GM19238 (cell line): ENCODE data around the gene PVALEF.
"Not testable (repeated sequence)": the region's sequence is repeated elsewhere in the genome, so short reads cannot be mapped to it uniquely, and the experiment has no call there.

Source experiments
- DNase-seq: peaks from one replicate; pipeline ENCODE4 v3.0.0; 2011; ENCODE audit warnings: low spot score; ENCODE audit not compliant: insufficient read length

Gene PVALEF

DNA sequence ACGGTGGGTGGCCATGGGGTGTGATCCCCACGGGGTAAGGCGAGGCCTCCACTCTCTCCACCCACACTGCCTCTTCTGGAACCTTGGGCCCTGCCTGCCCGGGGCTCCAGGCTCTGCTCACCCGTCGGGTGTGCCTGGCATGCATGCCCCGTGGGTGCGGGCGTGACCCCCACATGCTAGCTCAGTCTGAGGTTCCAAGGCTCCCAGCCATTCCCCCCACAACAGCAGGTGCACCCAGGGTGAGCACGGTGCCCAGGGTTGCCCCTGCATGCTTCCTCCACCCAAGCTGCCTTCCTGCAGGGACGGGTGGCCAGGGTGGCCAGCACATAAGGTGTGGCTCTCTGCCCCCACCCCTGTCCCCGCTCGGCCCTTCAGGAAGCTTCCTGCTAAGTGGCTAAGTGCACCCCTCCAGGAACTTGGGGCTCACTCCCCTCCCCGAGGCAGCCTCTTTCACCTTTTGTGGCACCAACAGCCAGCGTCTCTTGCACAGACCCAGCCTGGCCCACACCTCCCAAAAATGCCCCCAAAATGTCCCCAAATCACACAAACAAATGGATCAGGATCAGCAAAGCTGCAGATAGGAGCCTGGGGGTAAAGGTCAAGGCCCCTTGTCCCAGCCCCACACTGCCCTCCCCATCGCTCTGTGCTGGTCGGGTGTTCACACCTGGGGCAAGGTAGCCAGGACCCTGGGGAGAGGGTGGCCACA, 21.4 kb upstream of the PVALEF start:
- no peak for DNase-seq

DNA sequence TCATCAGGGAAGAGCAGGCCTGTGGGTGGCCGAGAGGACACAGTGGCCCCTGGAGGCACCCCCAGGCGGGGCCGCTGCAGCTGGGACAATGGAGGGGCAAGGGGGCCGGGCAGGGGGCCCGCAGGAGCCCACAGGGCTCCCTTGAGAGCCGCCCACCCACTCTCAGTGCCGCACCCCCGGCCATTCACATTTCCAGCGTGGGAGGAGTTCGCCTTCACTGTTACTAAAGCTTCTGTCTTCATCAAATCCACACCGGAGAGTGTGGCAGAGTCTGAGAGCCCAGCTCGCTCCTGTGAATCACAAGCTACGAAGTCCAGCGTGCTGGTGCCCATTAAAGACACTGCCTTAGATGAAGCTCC, 20.9 kb upstream of the PVALEF start:
- no peak for DNase-seq

DNA sequence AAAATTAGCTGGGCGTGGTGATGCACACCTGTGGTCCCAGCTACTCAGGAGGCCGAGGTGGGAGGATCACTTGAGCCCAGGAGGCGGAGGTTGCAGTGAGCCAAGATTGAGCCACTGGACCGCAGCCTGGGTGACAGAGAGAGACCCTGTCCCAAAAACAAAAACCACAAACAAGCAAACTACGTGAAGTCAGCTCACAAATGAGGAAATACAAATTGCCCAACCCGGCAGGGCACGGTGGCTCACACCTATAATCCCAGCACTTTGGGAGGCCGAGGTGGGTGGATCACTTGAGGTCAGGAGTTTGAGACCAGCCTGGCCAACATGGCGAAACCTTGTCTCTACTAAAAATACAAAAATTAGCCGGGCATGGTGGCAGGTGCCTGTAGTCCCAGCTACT, 19.1 kb upstream of the PVALEF start:
- not testable (repeated sequence) for DNase-seq

DNA sequence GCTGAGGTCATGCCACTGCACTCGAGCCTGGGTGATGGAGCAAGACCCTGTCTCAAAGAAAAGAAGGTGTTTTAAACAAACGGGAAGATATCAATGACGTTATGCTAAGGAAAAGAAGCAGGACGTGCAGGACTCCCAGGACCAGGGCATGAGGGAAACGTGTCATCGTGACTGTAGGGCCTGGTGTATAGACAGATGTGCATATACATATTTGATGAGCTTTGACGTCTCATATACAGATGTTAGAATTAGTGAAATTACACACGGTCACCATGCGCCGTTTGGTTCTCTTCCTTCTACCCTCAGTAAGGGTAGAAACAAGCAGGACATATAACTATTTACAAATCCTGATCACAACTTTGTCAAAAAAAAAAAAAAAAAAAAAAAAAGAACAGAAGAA, 17.6 kb upstream of the PVALEF start:
- DNase-seq: no peak

DNA sequence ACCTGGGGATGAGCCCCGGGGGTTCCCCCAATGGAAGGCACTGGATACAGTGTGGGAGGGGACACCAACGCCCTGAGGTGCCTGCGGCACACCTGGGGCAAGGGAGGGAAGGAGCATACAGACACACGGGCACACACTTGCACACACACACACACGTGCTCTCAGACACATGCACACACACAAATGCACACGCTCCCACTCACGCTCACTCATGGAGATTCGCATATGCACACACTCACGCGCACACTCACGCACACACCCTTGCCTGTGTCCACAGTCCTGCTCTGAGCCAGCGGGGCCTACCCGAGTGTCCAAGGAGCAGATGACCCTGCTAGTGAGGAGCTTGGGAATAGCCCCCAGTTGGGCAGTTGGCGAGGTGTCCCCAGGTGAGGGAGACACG, 16.7 kb upstream of the PVALEF start:
- DNase-seq: no peak

DNA sequence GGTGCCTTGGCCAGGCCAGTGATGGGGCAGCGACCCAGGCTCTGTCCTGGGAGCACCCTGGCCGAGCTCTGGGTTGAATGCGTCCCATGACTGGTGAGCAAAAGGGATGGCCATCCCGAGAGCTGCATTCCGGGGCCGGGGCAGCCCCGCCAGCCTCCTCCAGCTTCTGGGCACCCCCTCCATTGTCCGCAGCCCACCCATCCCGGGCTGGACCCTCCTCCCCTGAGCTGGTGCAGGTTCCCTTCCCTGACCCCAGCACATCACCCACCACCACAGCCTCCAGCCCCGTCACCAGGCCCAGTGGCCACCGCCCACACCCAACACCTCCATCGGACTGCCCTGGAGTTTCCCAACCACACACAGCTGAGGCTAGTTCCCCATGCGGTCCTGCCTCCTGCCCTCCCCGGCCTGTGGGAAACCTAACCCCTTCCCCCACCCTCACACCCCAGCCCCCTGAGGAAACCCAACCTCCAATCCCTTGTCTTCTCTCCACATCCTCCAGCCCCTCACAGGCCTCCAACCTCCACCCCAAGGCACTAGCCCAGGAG, 16.2 kb upstream of the PVALEF start:
- DNase-seq: no peak

DNA sequence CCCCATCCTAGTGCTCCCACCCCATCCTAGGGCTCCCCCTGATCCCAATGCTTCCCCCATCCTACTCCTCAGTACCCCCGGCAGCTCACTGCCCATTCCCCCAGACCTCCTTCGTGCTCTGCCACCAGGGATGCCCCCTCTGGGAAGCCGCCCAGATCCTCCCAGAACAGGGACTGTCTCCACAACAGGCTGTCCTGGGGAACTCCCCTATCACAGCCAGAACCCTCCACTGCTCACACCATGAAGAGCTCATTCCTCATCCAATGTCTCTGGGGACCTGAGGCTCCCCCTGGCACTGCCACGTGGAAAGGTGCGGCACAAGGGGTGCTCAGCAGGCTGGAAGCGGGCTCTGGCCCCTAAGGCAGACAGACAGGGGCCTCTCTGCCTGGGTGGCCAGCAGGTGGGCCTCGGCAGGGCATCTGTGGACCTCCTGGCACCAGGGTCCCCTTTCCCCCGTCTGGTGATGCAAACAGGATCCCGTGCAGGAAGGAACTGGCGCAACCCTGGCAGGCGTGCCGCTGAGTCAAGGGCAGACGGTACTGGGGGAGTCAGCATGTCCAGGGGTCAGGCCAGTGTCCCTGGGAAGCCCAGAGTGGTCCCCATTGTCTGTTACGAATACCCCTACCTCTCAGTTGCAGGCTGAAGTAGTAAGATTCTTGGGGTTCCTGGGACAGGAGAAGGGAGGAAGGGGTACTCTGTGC, 14.8 kb upstream of the PVALEF start:
- DNase-seq: no peak

DNA sequence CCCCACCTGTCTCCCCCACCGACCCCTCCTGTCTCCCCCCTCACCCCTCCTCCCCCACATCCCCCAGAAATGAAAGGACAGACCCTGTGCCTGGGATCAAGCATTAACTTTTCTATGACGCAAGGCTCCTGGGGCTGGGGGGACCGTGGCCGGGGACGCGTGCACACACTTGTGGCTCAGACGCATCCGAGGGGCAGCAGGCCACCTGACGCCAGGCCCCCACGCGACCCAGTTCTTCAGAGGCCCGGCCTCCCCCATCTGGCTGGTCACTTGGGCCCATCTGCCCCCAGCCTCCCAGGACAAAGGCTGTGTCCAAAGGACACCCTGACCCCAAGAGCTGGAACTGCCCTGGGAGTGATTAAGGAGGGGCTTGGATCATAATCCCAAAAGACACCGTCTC, 14.0 kb upstream of the PVALEF start:
- no peak for DNase-seq

DNA sequence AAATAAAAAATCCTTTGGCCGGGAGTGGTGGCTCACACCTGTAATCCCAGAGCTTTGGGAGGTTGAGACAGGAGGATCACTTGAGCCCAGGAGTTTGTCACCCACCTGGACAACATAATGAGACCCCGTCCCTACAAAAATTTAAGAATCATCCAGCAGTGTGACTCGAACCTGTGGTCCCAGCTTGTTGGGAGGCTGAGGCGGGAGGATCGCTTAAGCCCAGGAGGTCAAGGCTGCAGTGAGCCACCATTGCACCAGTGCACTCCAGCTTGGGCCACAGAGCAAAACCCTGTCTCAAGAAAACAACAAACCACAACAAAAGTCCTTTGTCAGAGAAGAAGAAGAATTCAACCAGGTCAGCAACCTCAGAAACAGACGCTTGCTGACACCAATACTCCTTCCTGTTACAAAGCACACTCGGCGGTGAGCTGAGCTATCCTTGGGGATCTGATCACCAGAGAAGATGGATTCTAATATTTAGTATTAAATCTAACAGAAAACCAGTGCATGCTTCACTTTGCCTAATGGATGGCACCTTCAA, 12.9 kb upstream of the PVALEF start:
- DNase-seq: no peak

DNA sequence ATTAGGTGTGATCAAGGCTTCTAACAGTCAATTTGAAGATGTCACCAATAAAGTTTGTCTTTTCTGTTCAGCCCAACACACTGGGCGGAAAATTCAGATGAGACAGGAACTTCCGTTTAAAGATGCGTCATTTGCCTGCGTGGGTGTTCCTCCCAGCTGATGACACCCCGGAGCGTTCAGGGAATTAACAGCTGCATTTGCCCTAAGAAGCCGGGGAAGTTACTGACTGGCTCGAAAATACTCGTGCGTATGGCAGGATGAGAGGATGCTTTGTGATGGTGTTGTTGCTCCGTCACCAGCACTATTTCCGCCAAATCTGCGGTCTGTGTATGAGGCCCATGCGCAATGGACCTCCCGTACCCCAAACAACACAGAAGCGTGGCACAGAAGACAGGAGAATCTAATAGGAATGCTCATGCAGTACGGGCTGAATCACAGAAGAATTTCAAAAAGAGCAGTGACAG, 11.9 kb upstream of the PVALEF start:
- DNase-seq: no peak

DNA sequence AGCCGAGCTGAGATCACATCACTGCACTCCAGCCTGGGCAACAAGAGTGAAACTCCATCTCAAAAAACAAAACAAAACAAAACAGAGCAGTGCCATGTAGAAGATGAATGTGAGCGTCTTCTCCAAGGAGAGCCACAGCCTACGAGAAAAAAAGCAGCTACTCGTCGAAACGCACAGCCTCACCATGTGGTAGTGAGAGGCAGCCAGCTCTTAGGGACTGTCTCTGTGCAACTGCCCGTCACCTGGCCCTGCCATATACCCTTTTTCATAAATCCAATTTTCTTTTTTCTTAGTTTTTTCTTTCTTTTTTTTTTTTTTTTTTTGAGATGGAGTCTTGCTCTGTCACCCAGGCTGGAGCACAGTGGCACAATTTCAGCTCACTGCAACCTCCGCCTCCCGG, 11.3 kb upstream of the PVALEF start:
- not testable (repeated sequence) for DNase-seq

DNA sequence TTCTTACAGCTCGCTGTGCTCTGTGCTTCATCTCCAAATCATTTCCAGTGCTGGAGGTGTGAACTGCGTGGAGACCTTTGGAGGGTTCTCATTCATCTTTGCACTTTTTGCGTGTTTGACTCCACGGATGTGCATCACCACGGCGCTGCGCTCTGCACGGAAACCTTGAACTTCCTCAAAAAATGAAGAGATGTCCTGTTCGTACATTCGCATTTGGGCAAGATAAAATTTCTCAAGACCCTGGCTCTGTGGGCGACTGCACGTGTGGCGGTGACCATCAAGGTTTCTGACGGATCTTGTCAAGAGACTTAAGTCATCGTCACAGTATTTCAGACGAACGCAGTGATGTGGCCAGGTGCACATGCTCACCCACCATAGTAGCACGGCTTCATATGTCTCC, 10.3 kb upstream of the PVALEF start:
- DNase-seq: no peak

DNA sequence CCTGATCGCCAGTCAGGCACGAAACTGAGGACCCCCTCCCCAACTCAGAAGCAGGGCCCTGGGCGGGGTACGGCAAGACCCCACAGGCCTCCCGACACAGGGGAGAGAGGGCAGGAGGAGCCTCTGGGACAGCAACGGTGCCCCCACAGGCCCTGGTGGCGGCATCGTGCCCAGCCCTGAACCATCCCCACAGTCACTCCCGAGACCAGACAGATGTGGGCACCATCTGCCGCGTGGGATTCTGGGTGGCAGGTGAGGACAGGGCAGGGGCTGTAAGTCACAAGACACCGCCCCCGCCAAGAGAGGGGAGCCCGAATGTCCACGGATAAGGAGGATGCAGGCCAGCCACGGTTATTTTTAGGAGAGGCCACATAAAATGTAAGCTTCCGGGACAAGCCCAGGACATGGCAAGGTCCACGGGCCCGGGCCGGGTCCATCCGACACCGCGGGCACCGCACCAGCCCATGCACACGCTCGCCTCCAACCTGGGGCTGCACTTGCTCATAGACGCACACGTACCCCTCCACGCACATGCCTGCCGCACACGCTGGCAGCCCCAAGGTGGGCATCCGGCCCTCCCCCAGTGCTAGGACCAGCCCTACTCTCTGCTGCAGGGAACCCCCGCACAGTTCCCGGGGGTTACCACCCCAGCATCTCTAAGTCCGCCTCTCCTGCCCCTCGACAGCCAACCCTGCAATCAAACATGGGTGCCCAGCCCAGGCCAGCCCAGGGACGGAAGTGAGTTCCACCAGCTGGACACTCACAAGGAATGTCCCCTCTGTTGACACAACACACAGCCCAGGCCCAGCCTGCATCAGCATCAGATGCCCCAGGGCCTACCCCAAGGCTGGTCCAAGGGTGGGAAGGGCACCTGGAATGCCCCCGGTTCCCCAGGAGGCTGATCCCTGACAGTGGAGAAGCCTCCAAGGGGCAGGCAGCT, 8.2 kb upstream of the PVALEF start:
- no peak for DNase-seq

DNA sequence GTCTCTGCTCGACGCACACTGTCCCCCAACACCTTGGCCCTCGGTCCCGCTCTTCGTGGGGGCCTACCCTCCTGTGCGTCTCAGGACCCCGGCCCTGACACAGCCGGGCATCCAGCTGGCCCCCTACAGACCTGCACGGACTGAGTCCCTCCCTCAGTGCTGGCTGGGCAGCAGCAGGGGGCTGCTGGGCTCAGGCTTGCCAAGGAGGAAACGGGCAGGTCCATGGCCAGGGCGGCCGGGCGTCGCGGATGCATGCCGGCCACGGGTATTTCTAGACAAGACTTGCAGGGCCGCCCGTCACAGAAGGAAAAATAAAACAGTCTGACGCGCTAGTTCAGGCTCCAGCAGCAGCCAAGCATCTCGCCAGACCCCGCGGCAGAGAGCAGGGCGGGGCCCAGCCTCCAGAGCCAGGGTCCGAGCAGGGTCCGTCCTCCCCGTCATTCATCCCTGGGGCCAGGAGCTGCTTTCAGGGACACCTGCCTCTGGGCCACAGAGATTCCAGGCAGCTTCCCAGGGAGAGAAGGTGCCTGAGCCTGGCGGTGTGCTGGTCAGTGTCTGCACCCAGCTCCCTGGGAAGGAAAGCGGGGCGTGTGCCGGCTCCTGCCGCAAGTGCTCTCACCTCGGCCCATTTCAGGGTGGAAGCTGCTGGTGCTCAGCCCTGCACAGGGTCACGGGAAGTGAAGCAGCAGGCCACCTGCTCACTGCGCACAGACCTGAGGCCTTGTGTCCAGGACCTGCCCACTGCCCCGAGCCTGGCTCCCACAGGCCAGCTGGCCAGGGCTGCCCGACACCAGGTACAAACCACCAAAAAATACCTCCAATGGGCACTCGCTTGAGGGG, 7.2 kb upstream of the PVALEF start:
- no peak for DNase-seq

DNA sequence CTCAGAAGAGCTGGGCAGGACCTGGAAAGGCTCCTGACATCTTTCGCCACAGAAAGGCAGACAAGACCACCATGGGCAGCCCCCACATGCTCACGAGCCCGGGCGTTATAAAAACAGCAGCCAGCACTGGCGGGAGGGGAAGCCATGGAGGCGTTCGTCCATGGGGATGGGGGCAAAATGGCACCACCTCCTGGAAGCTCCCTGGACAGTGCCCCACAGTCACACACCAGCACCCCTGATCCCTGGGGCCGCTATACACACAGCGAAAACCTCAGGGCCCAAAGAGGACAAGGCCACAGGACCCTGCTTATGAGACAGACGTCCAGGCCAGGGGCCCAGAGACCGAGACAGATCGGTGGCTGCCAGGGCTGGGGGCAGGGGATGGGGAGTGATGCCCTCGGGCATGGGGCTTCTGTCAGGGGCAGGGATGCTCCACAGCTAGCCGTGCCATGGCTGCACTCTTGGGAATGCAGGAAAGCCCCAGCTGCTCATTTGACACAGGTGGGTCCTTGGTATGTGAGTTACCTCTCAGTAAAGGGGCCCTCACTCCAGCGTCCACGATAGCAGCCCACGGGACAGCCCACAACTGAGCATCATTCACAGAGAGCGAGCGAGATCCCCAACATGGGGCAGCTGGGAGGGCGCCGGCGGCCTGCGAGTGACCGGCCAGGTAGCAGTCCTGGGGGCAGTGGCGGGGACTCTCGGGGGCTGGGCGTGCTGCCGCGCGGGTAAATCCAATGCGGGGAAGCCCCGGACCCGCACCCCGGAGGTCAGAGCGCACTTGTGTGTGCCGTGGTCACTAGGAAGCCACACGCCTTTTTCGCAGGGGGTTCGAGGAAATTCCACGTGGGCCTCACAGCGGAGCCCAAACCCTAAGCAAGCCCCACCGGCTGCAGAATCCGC, 6.4 kb upstream of the PVALEF start:
- DNase-seq: no peak

DNA sequence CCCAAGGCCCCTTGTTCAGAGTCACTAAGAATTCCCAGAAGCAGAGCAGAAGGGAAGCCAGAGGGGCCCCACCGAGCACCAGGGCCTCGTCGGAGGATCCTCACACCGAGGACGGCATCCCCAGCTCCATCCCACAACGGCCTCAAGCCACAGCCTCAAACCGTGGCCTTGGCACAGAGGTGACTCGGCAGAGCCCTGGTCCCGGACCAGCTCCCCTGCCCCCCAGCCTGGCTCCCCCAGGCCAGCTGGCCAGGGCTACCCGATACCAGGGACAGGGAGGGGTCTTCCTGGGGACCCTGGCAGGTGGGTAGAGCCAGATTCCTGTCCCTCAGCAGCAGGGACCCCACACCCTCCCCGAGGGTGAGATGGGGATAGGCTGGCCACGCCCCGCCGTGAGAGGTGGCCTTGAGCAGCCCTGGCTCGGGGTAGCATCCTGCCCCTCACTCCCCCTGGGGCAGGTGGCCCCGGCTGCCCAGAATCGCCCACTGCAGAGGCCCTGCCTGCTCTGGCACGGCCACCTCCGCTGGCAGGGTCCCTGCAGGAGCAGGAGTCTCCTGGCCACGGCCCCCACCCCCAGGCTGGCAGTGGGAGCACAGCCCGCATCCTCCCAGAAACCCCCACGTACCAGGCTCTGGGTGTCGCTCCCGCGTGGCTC, 5.6 kb upstream of the PVALEF start:
- no peak for DNase-seq

DNA sequence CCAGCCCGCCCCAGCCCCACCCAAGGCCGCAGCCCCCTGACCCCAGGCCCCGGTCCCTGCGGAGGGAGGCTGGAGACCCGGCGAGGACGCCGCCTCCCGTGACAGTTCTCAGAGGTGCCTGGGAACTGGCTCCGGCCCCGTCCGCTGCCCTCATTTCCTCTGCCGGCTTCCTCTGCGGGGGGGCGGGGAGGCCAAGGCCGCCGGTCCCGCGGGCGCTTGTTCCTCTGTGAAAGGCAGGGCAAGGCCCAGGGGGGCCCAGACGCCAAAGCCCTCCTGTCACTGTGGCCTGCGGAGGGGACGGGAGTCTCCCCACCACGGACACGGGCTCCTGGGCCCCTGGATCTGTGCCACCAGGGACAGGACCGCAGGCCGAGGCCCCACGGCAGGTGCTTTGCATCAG, 5.0 kb upstream of the PVALEF start:
- DNase-seq: no peak

DNA sequence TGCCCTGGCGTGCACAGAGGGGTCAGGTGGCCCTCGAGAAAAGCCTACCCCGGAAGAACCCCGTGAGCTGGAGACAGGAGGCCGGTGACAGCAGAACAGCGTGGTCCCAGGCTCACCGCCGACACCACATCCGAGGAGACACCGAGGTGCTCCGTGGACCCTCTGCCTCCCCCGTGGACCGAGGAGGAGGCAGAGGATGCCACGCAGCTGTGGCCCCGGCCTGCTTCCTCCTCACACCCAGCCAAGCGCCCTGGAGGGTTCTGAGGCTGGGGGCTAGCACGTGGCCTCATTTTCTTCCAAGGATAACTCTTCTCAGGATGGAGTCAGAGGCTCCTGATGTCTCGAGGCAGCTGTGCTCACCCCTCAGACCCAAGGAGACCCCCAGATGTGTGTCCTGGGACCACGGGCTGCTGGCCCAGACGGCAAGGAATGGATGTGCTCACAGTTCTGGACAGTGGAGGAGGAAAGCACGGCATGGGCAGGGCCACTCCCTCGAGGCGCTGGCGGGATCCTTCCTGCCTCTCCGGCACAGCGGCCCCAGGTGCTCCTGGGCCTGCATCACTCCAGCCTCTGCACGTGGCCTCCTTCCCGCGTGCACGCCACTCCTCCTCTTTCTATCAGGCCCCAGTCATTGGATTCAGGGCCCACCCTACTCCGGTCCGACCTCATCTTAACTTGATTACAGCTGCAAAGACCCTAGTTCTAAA, 4.4 kb upstream of the PVALEF start:
- DNase-seq: no peak
